Neural progenitor cell (in vitro differentiated cells): ENCODE results near the gene TXNDC9. TPM values are rescaled to one million over a fixed set of nuclear protein-coding genes. Genes with fewer than 3 reads are reported as not detected.
"Not testable (repeated sequence)": the region's sequence is repeated elsewhere in the genome, so short reads cannot be mapped to it uniquely, and the experiment has no call there.

ENCODE experiments used
- DNase-seq: peaks from one replicate; pipeline ENCODE4 v3.0.0-alpha.2; 2016; ENCODE audit warnings: low spot score
- H2AFZ ChIP-seq: fragments of 200-600 bp; sonication (generic); replicated peaks from 2 replicates; pipeline ENCODE4 v1.6.1; 2016; ENCODE audit warnings: antibody characterized with exemption
- H3F3A ChIP-seq: fragments of 200-600 bp; sonication (generic); 2 replicates; pipeline ENCODE4 v1.6.1; 2016; ENCODE audit warnings: antibody characterized with exemption, low read depth
- H3K27ac ChIP-seq: fragments of 200-600 bp; sonication (generic); 2 replicates; pipeline ENCODE4 v1.5.1; 2016; ENCODE audit warnings: mild to moderate bottlenecking
- H3K27me3 ChIP-seq: fragments of 200-600 bp; sonication (generic); 2 replicates; pipeline ENCODE4 v1.6.1; 2016; ENCODE audit warnings: mild to moderate bottlenecking, moderate library complexity
- H3K36me3 ChIP-seq: fragments of 200-600 bp; sonication (generic); 2 replicates; pipeline ENCODE4 v1.5.1; 2016
- H3K4me1 ChIP-seq: fragments of 200-600 bp; sonication (generic); 2 replicates; pipeline ENCODE4 v1.6.1; 2016; ENCODE audit warnings: mixed run types
- H3K4me2 ChIP-seq: fragments of 200-600 bp; sonication (generic); 2 replicates; pipeline ENCODE4 v1.6.1; 2016
- H3K4me3 ChIP-seq: fragments of 200-600 bp; sonication (generic); 2 replicates; pipeline ENCODE4 v1.5.1; 2016
- H3K79me2 ChIP-seq: fragments of 200-600 bp; sonication (generic); 2 replicates; pipeline ENCODE4 v1.6.1; 2016; ENCODE audit warnings: low read depth
- H3K9ac ChIP-seq: fragments of 200-600 bp; sonication (generic); 2 replicates; pipeline ENCODE4 v1.6.1; 2016
- H3K9me3 ChIP-seq: fragments of 200-600 bp; sonication (generic); 2 replicates; pipeline ENCODE4 v1.5.1; 2016; ENCODE audit warnings: low read depth
- H4K20me1 ChIP-seq: fragments of 200-600 bp; sonication (generic); 2 replicates; pipeline ENCODE4 v1.6.1; 2016; ENCODE audit warnings: low read depth
- H3K27ac Mint-ChIP-seq: 3 replicates; pipeline ENCODE4 v1.8.0; 2021; ENCODE audit warnings: mixed read lengths
- H3K27me3 Mint-ChIP-seq: 2 replicates; pipeline ENCODE4 v1.8.0; 2022; ENCODE audit warnings: low read depth, mild to moderate bottlenecking, inconsistent platforms, moderate library complexity, mixed read lengths; ENCODE audit not compliant: insufficient read depth
- H3K36me3 Mint-ChIP-seq: 3 replicates; pipeline ENCODE4 v1.8.0; 2021; ENCODE audit warnings: mixed read lengths
- H3K4me1 Mint-ChIP-seq: 3 replicates; pipeline ENCODE4 v1.8.0; 2021; ENCODE audit warnings: mixed read lengths
- H3K4me3 Mint-ChIP-seq: 3 replicates; pipeline ENCODE4 v1.8.0; 2021; ENCODE audit warnings: mild to moderate bottlenecking, moderate library complexity, mixed read lengths
- H3K9me3 Mint-ChIP-seq: 3 replicates; pipeline ENCODE4 v1.8.0; 2020; ENCODE audit warnings: mixed read lengths
- EZH2 ChIP-seq: fragments of 200-600 bp; sonication (generic); IDR thresholded peaks from 2 replicates; pipeline ENCODE4 v1.6.1; 2017; ENCODE audit warnings: antibody characterized with exemption, mild to moderate bottlenecking, moderate library complexity
- EZH2phosphoT487 ChIP-seq: fragments of 200-600 bp; sonication (generic); IDR thresholded peaks from 2 replicates; pipeline ENCODE4 v1.6.1; 2017; ENCODE audit warnings: antibody characterized with exemption
- total RNA-seq: library from RNA; depleted of rRNA; stranded (reverse); fragments of >200 nt; gene quantifications from 2 replicates; pipeline ENCODE4 v1.2.3, GENCODE V29; 2015; ENCODE audit warnings: low replicate concordance
- TF ChIP-seq, protein P1 (sequence below): fragments of 200-600 bp; sonication (generic); IDR thresholded peaks from 2 replicates; pipeline ENCODE4 v1.5.1; 2017; ENCODE audit warnings: antibody characterized with exemption, mild to moderate bottlenecking

TXNDC9 gene
- total RNA-seq, 1 donor from 2014 or later: 109 TPM

DNA sequence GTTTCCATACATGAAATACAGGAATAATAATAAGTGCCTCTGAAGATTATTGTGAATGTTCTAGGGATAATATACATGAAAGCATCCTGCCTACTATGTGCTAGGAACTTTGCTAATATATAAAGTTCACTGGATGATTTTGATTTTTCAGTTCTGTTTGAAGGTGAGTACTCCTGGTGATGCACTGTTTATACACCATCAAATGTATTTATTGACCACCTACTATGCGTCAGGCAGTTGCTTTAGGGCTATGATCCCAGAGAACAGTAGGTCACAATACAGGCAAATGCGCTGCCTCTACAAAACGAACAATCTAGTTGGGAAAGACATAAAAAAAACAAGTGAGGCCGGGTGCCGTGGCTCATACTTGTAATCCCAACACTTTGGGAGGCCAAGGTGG, 10.7 kb downstream of the TXNDC9 start:
- H2AFZ ChIP-seq: no peak overlapping the region
- H3K4me3 ChIP-seq: no peak overlapping the region
- no peak overlapping the region for H3K4me2 ChIP-seq
- H3K4me1 ChIP-seq: no peaks in the 10 kb centered on the region
- no peaks in the 10 kb centered on the region for H3K27me3 ChIP-seq
- H3K36me3 ChIP-seq: peaks cover 15% of the 10 kb centered on the region
- no peaks in the 10 kb centered on the region for H3K9me3 ChIP-seq
- Mint-ChIP-seq H3K9me3 (no peaks in the 10 kb centered on the region), H3K4me1 (no peaks in the 10 kb centered on the region), H3K4me3 (no peak overlapping the region), H3K36me3 (peaks cover 27% of the 10 kb centered on the region), H3K27ac (no peak overlapping the region), H3K27me3 (peaks cover 3% of the 10 kb centered on the region)
- peaks cover 12% of the 10 kb centered on the region for H3K79me2 ChIP-seq
- H4K20me1 ChIP-seq: peaks cover 9% of the 10 kb centered on the region
- no peak overlapping the region for H3K9ac ChIP-seq
- H3K27ac ChIP-seq: no peak overlapping the region
- TF ChIP-seq EZH2: no peak
- TF ChIP-seq, protein P1, sequence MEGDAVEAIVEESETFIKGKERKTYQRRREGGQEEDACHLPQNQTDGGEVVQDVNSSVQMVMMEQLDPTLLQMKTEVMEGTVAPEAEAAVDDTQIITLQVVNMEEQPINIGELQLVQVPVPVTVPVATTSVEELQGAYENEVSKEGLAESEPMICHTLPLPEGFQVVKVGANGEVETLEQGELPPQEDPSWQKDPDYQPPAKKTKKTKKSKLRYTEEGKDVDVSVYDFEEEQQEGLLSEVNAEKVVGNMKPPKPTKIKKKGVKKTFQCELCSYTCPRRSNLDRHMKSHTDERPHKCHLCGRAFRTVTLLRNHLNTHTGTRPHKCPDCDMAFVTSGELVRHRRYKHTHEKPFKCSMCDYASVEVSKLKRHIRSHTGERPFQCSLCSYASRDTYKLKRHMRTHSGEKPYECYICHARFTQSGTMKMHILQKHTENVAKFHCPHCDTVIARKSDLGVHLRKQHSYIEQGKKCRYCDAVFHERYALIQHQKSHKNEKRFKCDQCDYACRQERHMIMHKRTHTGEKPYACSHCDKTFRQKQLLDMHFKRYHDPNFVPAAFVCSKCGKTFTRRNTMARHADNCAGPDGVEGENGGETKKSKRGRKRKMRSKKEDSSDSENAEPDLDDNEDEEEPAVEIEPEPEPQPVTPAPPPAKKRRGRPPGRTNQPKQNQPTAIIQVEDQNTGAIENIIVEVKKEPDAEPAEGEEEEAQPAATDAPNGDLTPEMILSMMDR: no peak
- no peak for TF ChIP-seq EZH2phosphoT487
- no peaks in the 10 kb centered on the region for H3F3A ChIP-seq
- no peak for DNase-seq

DNA sequence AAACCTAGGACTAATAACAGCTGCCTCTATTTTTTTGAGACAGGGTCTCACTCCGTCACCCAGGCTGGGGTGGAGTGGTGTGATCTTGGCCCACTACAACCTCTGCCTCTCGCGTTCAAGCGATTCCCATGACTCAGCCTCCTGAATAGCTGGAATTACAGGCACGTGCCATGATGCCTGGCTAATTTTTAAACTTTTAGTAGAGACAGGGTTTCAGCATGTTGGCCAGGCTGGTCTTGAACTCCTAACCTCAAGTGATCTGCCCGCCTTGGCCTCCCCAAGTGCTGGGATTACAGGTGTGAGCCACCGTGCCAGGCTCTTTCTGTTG, 18.3 kb downstream of the TXNDC9 start:
- not testable (repeated sequence) for H4K20me1 ChIP-seq, DNase-seq, H3K27me3 ChIP-seq, H3K4me1 ChIP-seq, H3K9me3 Mint-ChIP-seq, H3K4me2 ChIP-seq, H3F3A ChIP-seq, H3K9ac ChIP-seq, H3K27ac ChIP-seq, H3K4me1 Mint-ChIP-seq, H3K27me3 Mint-ChIP-seq, H3K9me3 ChIP-seq, H3K4me3 ChIP-seq, H3K4me3 Mint-ChIP-seq, H3K79me2 ChIP-seq, H2AFZ ChIP-seq, H3K27ac Mint-ChIP-seq
- H3K36me3 Mint-ChIP-seq: peaks cover 34% of the 10 kb centered on the region
- H3K36me3 ChIP-seq: peaks cover 16% of the 10 kb centered on the region

DNA sequence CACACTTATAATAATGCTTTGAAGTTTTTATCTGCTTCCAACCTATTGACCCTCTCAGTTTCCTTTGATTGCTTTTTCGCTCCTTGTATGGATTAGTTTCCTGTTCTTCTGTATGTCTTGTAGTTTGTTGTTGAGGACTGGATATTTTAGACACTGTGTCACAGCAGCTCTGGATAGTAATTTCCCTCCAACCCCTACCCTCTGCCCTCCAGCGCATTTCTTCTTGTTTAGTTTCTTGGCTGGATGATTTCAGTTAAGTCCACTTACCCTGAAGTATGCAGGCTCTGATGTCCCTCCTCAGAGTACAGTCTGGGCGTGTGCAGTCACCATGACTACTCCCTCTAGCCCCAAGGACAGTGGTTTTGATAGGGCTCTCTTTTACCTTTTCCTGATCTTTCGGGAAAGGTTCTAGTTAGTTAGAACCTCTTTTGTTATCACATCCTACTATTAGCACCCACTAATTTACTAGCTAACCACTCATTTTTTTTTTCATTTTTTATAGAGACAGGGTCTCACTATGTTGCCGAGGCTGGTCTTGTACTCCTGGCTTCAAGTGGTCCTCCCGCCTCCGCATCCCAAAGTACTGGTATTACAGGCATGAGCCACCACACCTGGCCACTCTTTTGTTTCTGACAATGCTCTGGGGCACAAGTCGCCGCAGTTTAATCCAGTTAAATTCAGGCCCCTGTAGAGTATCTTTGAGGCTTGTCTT, 18.8 kb downstream of the TXNDC9 start:
- no peaks in the 10 kb centered on the region for H3K79me2 ChIP-seq
- no peak overlapping the region for H3K9ac ChIP-seq
- Mint-ChIP-seq H3K4me1 (no peaks in the 10 kb centered on the region), H3K27me3 (peaks cover 2% of the 10 kb centered on the region), H3K27ac (no peak overlapping the region), H3K36me3 (peaks cover 33% of the 10 kb centered on the region), H3K9me3 (no peaks in the 10 kb centered on the region), H3K4me3 (no peak overlapping the region)
- H3F3A ChIP-seq: no peaks in the 10 kb centered on the region
- no peak overlapping the region for H3K4me2 ChIP-seq
- H3K4me1 ChIP-seq: no peaks in the 10 kb centered on the region
- no peaks in the 10 kb centered on the region for H4K20me1 ChIP-seq
- no peaks in the 10 kb centered on the region for H3K27me3 ChIP-seq
- DNase-seq: no peak
- TF ChIP-seq EZH2: no peak
- TF ChIP-seq, protein P1: no peak
- TF ChIP-seq EZH2phosphoT487: no peak
- no peaks in the 10 kb centered on the region for H3K9me3 ChIP-seq
- no peak overlapping the region for H3K4me3 ChIP-seq
- H2AFZ ChIP-seq: no peak overlapping the region
- peaks cover 16% of the 10 kb centered on the region for H3K36me3 ChIP-seq
- no peak overlapping the region for H3K27ac ChIP-seq

DNA sequence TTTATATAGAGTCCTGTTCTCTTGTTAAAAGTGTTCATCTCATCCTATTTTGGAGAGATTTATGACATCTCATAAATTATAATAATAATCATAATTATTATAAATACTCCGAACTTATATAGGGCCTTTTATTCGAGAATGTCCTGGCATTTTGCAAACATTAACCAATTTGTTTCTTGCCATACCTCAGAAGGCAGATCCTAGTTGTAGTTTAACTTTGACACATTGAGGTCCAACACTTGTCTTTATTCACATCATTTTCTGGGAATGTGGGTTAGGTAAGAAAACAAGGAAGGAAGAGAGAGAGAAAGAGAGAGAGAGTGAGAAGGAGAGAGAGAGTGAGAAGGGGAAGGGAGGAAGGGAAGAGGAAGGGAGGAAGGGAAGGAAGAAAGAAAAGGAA, 35.0 kb downstream of the TXNDC9 start, which contains the start of gene LYG1:
Gene LYG1 (minus strand): TSS at position 101 of the 400 bp plus-strand sequence. CDS start 5,527 bp downstream, outside the sequence.
- H3K4me2 ChIP-seq, H3K27me3 Mint-ChIP-seq, H3K79me2 ChIP-seq, H3K27ac ChIP-seq, H4K20me1 ChIP-seq, H3K9me3 ChIP-seq, H3K9me3 Mint-ChIP-seq, H2AFZ ChIP-seq, H3K36me3 Mint-ChIP-seq, H3K9ac ChIP-seq, H3K27ac Mint-ChIP-seq, H3K27me3 ChIP-seq, H3K4me3 ChIP-seq, H3K36me3 ChIP-seq, DNase-seq, H3K4me1 ChIP-seq, H3K4me1 Mint-ChIP-seq, H3K4me3 Mint-ChIP-seq, H3F3A ChIP-seq: not testable (repeated sequence)
